GM19395 (cell line): ENCODE data around the gene ARL5C.

Experiments
- ATAC-seq: cut with Tn5 transposase; IDR thresholded peaks from one replicate; pipeline ENCODE4 v1.9.1; 2021; ENCODE audit warnings: mild to moderate bottlenecking, moderate library complexity; ENCODE audit not compliant: unreplicated experiment

The ARL5C gene

DNA sequence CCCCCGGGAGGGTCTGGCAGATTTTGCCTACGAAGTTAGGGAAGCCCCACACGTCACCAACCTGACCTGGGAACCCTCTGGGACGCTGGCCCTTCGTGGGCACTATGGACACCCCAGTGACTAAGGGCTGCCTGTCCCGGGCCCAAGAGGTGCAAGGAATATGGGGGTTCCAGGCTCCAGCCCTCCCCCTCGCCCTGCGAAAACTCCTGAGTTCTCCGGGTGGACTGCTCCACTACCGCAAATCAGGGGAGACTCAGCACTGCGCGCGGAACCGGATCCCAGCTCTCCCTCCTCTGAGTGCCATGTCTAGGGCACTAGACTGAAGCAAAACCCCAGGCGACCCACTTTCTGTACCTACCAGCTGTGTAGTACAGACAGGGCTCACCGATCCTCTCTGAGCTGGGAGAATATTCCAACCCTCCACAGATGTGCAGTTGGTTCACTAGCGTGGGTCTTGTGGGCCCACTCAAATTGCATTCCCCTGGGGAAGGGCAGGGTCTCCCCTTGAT, at the start of gene ARL5C:
Gene ARL5C (minus strand): TSS at position 321 of the 509 bp plus-strand sequence. CDS start 401 bp downstream, outside the sequence.
- ATAC-seq, result no peak

- no peak for ATAC-seq
These were observed 47.9 kb upstream of the ARL5C start for GRCh38 chr17:39213852-39214251.

- ATAC-seq, result no peak
These were observed 47.0 kb upstream of the ARL5C start for GRCh38 chr17:39212841-39213480.

DNA sequence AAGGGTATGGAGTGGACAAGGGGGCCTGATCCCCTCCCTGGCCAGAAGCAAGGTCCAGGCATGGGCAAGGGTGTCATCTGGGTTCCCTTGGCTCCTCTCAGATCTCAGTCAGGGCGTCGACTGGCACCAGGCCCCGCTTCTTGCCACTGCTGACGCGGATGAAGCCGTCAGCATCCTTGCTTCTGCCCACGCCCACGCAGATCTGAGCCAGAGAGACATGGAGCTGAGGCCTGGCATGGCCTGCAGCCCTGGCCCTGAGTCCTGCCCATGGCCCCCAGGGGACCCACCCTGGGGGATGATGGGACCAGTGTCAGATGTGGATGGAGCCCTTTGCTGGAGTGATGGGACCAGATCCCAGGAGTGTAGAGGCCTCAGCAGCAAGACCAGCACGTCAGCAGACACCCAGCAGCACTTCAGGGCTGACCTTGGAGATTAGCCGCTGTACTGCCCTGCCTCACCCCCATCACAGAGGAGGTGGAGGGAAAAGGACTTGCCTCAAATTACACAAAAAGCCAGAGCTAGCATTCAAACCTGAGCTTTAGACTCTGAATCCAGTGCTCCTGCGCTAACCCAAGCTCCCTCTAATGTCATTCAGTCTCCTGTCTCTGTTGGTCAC, 46.3 kb upstream of the ARL5C start:
- no peak for ATAC-seq

- ATAC-seq, result no peak
These were observed 44.1 kb upstream of the ARL5C start for GRCh38 chr17:39210093-39210434.

DNA sequence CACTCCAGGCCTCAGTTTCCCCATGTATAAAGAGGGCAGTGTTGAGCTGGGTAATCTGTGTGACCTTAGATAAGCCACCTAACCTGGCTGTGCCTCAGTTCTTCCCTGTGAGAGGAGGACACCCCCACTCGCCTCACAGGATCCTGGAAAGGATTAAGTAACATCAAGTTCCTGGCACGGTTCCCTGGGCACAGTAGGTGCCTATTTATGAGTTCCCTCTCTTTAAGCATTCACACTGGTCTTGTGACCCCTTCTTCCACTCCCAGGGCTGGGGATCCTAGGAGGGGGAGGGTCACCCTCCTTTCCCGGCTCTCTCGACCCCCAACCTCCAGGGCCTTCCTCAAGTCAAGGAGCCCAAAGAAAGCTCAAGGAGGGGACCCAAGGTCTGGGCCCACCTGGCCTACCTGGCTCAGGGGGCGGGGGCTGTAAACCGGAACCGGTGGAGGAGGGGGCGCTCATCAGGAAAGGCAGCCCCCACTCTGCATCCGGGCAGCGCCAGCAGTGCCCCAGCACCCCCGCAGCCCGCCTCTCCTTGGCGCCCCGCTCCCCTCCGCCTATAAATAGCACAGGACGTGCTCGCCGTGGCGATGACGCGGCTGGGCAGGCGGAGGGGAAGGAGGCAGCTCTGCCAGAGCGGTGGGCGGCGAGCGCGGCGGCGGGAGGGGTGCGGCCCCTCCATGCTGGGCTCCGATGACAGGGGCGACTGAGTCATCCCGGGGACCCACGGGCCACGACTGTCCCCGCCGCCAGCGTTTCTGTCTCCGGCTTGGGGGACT, 43.5 kb upstream of the ARL5C start:
- ATAC-seq, result no peak

- peak; percentile 53 for ATAC-seq
These were observed 42.9 kb upstream of the ARL5C start for GRCh38 chr17:39208893-39209292.

- no peak for ATAC-seq
These were observed 42.2 kb upstream of the ARL5C start for GRCh38 chr17:39208136-39208535.

DNA sequence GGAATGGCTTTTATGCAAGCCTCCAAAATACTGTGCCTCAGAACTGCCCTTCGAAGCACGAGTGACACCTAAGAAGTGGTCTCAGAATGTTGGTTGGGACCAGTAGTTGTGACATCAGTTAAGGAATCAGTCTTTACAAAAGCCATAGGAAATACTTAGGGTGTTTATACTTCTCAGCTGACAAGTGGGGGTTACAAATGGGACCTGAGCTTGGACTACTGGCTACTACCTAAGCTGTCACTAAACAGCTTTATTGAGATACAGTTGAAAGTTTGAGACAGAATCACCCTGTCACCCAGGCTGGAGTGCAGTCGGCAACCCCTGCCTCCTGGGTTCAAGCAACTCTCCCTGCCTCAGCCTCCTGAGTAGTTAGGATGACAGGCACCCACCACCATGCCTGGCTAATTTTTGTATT, 39.2 kb upstream of the ARL5C start:
- ATAC-seq, result no peak

GRCh38 chr17:39204245-39204644, 38.3 kb upstream of the ARL5C start:
- ATAC-seq, result no peak

GRCh38 chr17:39200957-39201510, 35.1 kb upstream of the ARL5C start:
- ATAC-seq, result no peak

- peak; percentile 69 for ATAC-seq
These were observed 34.3 kb upstream of the ARL5C start, which contains the start of gene RPL19 for GRCh38 chr17:39200070-39200879. TSS of gene RPL19 (plus strand) at chr17:39200283. CDS start at chr17:39200345, 62 bp downstream.

- ATAC-seq, result peak; percentile 66
These were observed 33.8 kb upstream of the ARL5C start for GRCh38 chr17:39199820-39200069.

DNA sequence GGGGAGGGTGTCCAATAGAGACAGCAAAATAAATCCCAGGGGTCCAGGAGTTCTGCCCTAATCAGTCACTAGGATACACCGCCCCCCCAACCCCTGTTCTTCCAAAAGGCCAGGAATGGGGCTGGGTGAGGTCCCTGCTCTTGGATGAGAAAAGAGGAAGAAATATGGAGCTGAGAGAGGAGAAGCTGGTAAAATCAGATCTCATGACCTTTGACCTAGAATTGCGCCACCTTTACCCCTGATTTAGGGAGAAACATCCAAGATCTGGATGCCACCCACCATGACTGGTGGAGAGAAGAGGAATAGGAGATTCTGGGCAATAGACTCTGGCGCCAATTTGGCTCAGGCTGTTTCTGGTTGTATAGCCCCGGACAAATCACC, 32.2 kb upstream of the ARL5C start:
- no peak for ATAC-seq

DNA sequence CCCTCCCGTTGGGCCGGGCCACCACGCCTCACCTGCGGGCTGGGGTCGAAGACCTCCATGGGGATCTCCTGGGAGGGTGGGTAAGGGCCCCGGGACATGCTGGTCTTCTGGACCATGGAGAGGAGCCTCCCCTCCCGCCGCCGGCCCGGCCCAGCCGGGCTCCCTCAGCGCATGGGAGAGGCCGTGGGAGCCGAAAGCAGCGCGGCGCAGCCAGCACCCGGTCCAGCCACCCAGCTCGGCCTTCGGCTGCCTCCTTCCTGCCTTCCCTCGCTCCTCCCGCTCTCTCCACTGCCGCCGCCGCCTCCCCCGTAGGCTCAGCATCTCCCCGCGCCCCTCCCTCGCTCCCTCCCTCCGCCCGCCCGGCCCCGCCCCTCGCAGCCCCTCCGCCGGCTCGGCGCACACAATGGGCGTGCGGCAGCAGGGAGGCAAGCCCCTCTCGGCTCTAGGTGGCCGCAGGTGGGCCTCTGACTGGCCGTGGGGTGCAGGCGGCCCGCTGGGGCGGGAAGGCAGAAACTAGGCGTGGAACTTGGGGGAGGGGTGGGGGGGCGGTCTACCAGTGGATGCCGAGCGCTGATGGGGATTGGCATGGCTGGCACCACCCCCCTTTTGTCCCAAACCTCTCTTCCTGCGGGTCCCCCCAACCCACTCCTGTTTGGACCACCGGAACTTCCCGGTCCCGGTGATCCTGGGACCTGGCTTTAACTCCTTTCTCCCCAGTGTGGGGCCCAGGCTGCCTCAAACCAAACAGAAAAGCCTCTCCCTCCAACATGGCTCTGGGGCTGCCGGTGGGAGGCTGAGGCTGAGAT, 31.6 kb upstream of the ARL5C start, which contains the start of gene CACNB1:
Gene CACNB1 (minus strand): TSS at position 290 of the 806 bp plus-strand sequence. CDS start 174 bp downstream, at position 116.
- no peak for ATAC-seq

GRCh38 chr17:39196808-39197291, 30.9 kb upstream of the ARL5C start:
- no peak for ATAC-seq

DNA sequence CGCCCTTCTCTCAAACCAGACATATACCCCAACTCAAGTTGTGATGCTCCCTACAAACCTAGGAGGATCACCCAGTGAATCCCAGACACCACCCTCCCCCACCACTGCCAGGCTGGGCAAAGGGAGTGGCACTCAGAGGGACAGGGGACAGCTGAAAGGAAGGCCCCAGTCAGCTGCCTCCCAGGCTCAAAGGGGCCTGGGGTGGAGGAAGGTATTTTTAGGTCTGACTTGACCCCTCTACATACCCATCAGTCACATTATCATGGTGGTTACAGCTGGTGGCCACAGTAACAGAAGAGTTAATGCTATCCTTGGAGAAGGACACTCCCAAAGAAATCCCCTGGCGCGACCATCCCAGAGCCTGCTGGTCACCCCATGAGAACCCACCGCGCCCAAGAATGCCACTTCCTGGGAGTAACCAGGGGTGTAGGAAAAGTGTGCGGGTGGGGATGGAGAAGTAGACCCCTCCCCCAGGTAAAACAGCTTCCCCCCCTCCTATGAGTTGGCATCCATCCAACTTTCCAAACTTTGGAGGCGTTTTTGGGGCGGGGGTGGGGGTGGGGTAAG, 30.4 kb upstream of the ARL5C start:
- no peak for ATAC-seq

GRCh38 chr17:39195568-39196160, 29.7 kb upstream of the ARL5C start:
- ATAC-seq, result no peak

GRCh38 chr17:39194985-39195524, 29.1 kb upstream of the ARL5C start:
- ATAC-seq, result no peak
